HepG2 (cell line): ENCODE measurements around the gene ANO2.

Experiments used
- RFXANK ChIP-seq: IDR thresholded peaks from 2 replicates; pipeline ENCODE4 v1.6.1; 2016
- SRSF4 ChIP-seq: fragments of 200-400 bp; formaldehyde crosslinking; IDR thresholded peaks from one replicate; pipeline ENCODE4 v1.6.1; 2018; ENCODE audit warnings: mild to moderate bottlenecking, low read depth, low read length, moderate library complexity; ENCODE audit not compliant: poor library complexity, severe bottlenecking
- ZBTB42 ChIP-seq: sonication (generic); formaldehyde crosslinking; IDR thresholded peaks from 2 replicates; pipeline ENCODE4 v1.5.0; 2020; ENCODE audit warnings: mild to moderate bottlenecking, missing genetic modification reagents
- ZNF766 ChIP-seq: sonication (generic); formaldehyde crosslinking; IDR thresholded peaks from 2 replicates; pipeline ENCODE4 v1.5.0; 2020; ENCODE audit warnings: missing genetic modification reagents, borderline replicate concordance
- TF ChIP-seq, protein P1 (sequence below): sonication (generic); formaldehyde crosslinking; IDR thresholded peaks from 2 replicates; pipeline ENCODE4 v1.4.0; 2020; ENCODE audit warnings: missing genetic modification reagents
- TF ChIP-seq, protein P2 (sequence below): sonication (generic); formaldehyde crosslinking; IDR thresholded peaks from 2 replicates; pipeline ENCODE4 v1.4.0; 2020; ENCODE audit warnings: missing genetic modification reagents
- TF ChIP-seq, protein P3 (sequence below): sonication (generic); formaldehyde crosslinking; IDR thresholded peaks from 2 replicates; pipeline ENCODE4 v1.5.0; 2020; ENCODE audit warnings: mild to moderate bottlenecking, missing genetic modification reagents, moderate library complexity

DNA sequence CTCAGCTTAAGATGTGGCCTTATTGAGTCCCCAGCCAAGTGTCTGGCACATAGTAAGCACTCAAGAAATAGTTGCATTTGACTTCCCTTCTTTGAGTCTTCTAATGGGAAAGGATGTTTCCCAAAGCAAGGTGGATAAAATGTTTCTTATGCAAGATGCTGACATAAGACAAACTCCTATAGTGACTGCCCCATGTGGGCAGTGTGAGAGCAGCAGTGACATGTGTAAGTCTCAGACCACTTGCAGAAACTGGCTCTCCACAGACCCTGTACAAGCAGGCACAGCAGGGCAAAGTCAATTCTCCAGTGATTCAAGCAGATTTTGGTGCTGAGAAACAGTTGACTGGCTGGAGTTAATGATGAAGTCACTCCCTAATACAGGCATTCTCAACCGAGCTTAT, 255.3 kb downstream of the ANO2 start:
- TF ChIP-seq, protein P1, sequence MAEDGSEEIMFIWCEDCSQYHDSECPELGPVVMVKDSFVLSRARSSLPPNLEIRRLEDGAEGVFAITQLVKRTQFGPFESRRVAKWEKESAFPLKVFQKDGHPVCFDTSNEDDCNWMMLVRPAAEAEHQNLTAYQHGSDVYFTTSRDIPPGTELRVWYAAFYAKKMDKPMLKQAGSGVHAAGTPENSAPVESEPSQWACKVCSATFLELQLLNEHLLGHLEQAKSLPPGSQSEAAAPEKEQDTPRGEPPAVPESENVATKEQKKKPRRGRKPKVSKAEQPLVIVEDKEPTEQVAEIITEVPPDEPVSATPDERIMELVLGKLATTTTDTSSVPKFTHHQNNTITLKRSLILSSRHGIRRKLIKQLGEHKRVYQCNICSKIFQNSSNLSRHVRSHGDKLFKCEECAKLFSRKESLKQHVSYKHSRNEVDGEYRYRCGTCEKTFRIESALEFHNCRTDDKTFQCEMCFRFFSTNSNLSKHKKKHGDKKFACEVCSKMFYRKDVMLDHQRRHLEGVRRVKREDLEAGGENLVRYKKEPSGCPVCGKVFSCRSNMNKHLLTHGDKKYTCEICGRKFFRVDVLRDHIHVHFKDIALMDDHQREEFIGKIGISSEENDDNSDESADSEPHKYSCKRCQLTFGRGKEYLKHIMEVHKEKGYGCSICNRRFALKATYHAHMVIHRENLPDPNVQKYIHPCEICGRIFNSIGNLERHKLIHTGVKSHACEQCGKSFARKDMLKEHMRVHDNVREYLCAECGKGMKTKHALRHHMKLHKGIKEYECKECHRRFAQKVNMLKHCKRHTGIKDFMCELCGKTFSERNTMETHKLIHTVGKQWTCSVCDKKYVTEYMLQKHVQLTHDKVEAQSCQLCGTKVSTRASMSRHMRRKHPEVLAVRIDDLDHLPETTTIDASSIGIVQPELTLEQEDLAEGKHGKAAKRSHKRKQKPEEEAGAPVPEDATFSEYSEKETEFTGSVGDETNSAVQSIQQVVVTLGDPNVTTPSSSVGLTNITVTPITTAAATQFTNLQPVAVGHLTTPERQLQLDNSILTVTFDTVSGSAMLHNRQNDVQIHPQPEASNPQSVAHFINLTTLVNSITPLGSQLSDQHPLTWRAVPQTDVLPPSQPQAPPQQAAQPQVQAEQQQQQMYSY (CRISPR knock-in tag): no peak
- TF ChIP-seq, protein P2, sequence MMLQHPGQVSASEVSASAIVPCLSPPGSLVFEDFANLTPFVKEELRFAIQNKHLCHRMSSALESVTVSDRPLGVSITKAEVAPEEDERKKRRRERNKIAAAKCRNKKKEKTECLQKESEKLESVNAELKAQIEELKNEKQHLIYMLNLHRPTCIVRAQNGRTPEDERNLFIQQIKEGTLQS (CRISPR knock-in tag): no peak
- TF ChIP-seq ZNF766 (CRISPR knock-in tag): no peak
- no peak for TF ChIP-seq SRSF4
- no peak for TF ChIP-seq RFXANK
- TF ChIP-seq, protein P3, sequence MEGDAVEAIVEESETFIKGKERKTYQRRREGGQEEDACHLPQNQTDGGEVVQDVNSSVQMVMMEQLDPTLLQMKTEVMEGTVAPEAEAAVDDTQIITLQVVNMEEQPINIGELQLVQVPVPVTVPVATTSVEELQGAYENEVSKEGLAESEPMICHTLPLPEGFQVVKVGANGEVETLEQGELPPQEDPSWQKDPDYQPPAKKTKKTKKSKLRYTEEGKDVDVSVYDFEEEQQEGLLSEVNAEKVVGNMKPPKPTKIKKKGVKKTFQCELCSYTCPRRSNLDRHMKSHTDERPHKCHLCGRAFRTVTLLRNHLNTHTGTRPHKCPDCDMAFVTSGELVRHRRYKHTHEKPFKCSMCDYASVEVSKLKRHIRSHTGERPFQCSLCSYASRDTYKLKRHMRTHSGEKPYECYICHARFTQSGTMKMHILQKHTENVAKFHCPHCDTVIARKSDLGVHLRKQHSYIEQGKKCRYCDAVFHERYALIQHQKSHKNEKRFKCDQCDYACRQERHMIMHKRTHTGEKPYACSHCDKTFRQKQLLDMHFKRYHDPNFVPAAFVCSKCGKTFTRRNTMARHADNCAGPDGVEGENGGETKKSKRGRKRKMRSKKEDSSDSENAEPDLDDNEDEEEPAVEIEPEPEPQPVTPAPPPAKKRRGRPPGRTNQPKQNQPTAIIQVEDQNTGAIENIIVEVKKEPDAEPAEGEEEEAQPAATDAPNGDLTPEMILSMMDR: no peak
- no peak for TF ChIP-seq ZBTB42
